OCI-LY3 (cell line): Measurements from ENCODE around the gene UMODL1.

Source experiments
- H2AFZ ChIP-seq: fragments of 200-600, 300-600 bp; shearing (Covaris generic); 2 replicates; pipeline ENCODE4 v1.6.0; 2014; ENCODE audit warnings: antibody characterized with exemption, low read depth, low read length
- H3K27ac ChIP-seq: fragments of 200-600, 300-600 bp; sonication (generic); 2 replicates; pipeline ENCODE4 v1.5.1; 2014; ENCODE audit warnings: mild to moderate bottlenecking, low read length, moderate library complexity, mixed read lengths
- H3K27me3 ChIP-seq: fragments of 200-600, 300-600 bp; sonication (generic); 2 replicates; pipeline ENCODE4 v1.6.1; 2014; ENCODE audit warnings: low read depth, low read length, mixed read lengths
- H3K36me3 ChIP-seq: fragments of 200-600, 300-600 bp; sonication (generic); replicated peaks from 2 replicates; pipeline ENCODE3; 2014; ENCODE audit warnings: low read depth, low read length, mixed read lengths
- H3K4me1 ChIP-seq: fragments of 300-600, 200-600 bp; sonication (generic); 2 replicates; pipeline ENCODE4 v1.6.1; 2014; ENCODE audit warnings: low read length, mixed read lengths
- H3K4me2 ChIP-seq: fragments of 200-600, 300-600 bp; sonication (generic); 2 replicates; pipeline ENCODE4 v1.6.1; 2014; ENCODE audit warnings: low read length, mixed read lengths
- H3K4me3 ChIP-seq: fragments of 300-600, 200-600 bp; sonication (generic); 2 replicates; pipeline ENCODE4 v1.5.1; 2014; ENCODE audit warnings: antibody characterized with exemption, mild to moderate bottlenecking, low read length, moderate library complexity
- H3K79me2 ChIP-seq: fragments of 300-600, 200-600 bp; shearing (Covaris generic); 2 replicates; pipeline ENCODE4 v1.6.1; 2014; ENCODE audit warnings: mild to moderate bottlenecking, low read length, mixed read lengths
- H3K9ac ChIP-seq: fragments of 300-600, 200-600 bp; shearing (Covaris generic); 2 replicates; pipeline ENCODE4 v1.6.0; 2014; ENCODE audit warnings: mild to moderate bottlenecking, low read length, moderate library complexity
- H3K9me3 ChIP-seq: fragments of 200-600, 300-600 bp; shearing (Covaris generic); 2 replicates; pipeline ENCODE4 v1.6.1; 2014; ENCODE audit warnings: low read length, mixed read lengths; ENCODE audit not compliant: insufficient read depth
- H4K20me1 ChIP-seq: fragments of 200-600, 300-600 bp; sonication (generic); 2 replicates; pipeline ENCODE4 v1.6.1; 2016; ENCODE audit warnings: low read length, mixed read lengths; ENCODE audit not compliant: insufficient read depth
- EZH2phosphoT487 ChIP-seq: fragments of 200-600 bp; shearing (Covaris generic); IDR thresholded peaks from 2 replicates; pipeline ENCODE4 v1.6.1; 2018; ENCODE audit warnings: antibody characterized with exemption, mixed run types, low read depth
- TF ChIP-seq, protein P1 (sequence below): fragments of 200-600, 300-600 bp; sonication (generic); IDR thresholded peaks from 2 replicates; pipeline ENCODE4 v1.5.1; 2014; ENCODE audit warnings: antibody characterized with exemption, low read length, low read depth

The UMODL1 gene

DNA sequence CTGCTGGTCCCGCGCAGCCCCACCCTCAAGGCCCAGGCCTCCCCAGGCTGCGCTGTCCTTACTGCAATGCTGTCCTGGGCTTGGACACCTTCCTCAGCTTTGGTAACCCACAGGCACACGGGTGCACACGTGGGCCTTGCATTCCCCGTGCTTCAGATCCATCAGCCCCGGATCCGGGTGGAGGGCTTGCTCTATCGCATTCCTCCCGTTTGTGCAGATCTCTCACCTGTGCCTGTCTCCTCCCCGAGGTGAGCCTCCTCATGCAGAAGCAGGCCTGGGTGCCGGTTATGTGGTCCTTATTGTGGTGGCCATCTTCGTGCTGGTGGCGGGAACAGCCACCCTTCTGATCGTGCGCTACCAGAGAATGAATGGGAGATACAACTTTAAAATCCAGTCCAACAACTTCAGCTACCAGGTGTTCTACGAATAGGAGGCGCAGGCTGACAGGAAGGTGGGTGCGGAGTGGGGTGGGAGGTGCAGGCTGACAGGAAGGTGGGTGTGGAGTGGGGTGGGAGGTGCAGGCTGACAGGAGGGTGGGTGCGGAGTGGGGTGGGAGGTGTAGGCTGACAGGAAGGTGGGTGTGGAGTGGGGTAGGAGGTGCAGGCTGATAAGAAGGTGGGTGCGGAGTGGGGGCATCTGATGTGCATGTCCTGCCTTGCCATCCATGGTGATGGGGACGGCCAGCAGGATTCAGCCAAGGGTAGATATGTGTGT lies 66.2 kb downstream of the UMODL1 start:
- no peak overlapping the region for H3K27ac ChIP-seq
- TF ChIP-seq, protein P1, sequence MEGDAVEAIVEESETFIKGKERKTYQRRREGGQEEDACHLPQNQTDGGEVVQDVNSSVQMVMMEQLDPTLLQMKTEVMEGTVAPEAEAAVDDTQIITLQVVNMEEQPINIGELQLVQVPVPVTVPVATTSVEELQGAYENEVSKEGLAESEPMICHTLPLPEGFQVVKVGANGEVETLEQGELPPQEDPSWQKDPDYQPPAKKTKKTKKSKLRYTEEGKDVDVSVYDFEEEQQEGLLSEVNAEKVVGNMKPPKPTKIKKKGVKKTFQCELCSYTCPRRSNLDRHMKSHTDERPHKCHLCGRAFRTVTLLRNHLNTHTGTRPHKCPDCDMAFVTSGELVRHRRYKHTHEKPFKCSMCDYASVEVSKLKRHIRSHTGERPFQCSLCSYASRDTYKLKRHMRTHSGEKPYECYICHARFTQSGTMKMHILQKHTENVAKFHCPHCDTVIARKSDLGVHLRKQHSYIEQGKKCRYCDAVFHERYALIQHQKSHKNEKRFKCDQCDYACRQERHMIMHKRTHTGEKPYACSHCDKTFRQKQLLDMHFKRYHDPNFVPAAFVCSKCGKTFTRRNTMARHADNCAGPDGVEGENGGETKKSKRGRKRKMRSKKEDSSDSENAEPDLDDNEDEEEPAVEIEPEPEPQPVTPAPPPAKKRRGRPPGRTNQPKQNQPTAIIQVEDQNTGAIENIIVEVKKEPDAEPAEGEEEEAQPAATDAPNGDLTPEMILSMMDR: no peak
- no peak for TF ChIP-seq EZH2phosphoT487
- H3K27me3 ChIP-seq: no peaks in the 10 kb centered on the region
- no peak overlapping the region for H3K4me2 ChIP-seq
- no peak overlapping the region for H3K9ac ChIP-seq
- no peaks in the 10 kb centered on the region for H3K9me3 ChIP-seq
- H3K79me2 ChIP-seq: no peaks in the 10 kb centered on the region
- H2AFZ ChIP-seq: no peak overlapping the region
- no peaks in the 10 kb centered on the region for H3K36me3 ChIP-seq
- H4K20me1 ChIP-seq: no peaks in the 10 kb centered on the region
- peaks cover 11% of the 10 kb centered on the region for H3K4me1 ChIP-seq
- H3K4me3 ChIP-seq: no peak overlapping the region

DNA sequence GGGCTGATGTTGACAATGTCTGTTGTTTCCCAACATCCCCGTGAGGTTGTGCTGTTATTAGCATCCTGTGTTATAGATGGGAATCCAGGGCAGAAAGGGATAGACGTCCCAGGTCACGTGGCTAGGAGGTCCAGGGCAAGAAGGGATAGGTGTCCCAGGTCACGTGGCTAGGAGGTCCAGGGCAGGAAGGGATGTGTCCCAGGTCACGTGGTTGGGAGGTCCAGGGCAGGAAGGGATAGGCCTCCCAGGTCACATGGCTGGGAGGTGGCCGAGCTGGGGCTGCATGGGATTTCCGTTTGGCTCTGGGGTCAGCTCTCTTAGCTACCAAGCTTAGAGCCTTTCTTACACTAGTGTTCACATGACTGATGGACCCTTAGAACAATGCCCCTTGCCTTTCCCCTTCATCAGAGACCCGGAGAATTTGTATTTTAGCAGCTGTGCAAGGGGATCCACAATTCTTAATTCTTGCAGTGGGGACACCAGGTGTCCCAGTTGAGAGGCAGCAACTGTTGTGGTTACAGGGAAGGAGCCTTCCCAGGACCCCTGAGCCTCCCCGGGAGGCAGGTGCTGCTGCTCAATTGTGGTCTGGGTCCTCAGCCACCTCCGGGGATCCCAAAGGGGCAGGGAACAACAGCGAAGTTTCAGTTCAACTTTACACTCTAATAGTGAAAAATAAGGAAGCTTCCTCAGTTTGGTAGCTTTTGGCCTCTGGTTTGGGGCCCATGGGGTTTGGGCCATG lies 69.2 kb downstream of the UMODL1 start:
- no peaks in the 10 kb centered on the region for H3K9me3 ChIP-seq
- no peak overlapping the region for H3K4me3 ChIP-seq
- H3K9ac ChIP-seq: no peak overlapping the region
- H3K36me3 ChIP-seq: no peaks in the 10 kb centered on the region
- H3K27ac ChIP-seq: no peak overlapping the region
- H2AFZ ChIP-seq: no peak overlapping the region
- peaks cover 15% of the 10 kb centered on the region for H3K4me1 ChIP-seq
- H3K79me2 ChIP-seq: no peaks in the 10 kb centered on the region
- no peaks in the 10 kb centered on the region for H4K20me1 ChIP-seq
- TF ChIP-seq EZH2phosphoT487: no peak
- TF ChIP-seq, protein P1: no peak
- H3K27me3 ChIP-seq: no peaks in the 10 kb centered on the region
- peak overlapping the region; percentile 23 for H3K4me2 ChIP-seq

DNA sequence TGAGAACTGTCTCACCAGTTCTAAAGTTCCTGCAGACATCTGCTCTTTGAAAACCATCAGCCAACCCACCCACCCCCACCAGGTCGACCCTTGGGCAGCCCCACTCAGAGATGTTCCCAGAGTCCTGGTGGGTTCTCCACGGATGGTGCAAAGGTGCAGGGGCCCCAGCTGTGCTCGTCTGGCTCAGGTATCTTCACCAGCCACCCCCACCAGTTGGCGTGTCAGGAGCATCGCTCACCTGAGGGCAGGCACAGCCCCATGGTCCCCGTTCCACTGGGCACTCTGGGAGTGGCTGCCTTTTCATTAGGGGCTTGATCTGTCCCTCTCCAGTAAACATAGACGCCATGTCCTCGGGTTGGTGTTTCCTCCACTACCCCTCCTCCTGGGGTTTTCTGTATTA lies 70.5 kb downstream of the UMODL1 start:
- Histone ChIP-seq H3K79me2 (no peaks in the 10 kb centered on the region), H3K4me2 (no peak overlapping the region), H2AFZ (no peak overlapping the region), H3K36me3 (no peaks in the 10 kb centered on the region), H3K9ac (no peak overlapping the region), H3K4me1 (peaks cover 16% of the 10 kb centered on the region), H3K27me3 (no peaks in the 10 kb centered on the region), H4K20me1 (no peaks in the 10 kb centered on the region), H3K27ac (no peak overlapping the region), H3K9me3 (no peaks in the 10 kb centered on the region), H3K4me3 (no peak overlapping the region)
- TF ChIP-seq, protein P1: no peak
- TF ChIP-seq EZH2phosphoT487: no peak

DNA sequence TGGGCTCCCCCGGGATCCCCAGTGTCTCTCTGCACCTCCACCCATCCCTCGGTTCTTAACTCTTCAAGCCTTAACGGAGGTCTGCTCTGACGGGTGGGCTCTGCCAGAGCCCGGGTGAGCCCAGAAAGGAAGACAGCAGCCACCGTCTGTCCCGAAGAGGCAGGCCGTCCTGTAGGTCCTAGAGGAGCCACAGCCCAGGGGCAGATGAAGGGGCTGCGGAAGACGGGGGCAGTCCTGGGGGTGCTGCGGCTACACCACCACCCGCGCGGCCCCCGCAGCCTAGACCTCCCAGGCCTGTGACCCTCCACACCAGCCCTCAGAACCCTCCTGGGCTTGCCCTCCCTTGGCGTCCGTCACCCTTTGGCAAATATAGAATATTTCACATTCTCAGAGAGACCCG lies 71.0 kb downstream of the UMODL1 start:
- H3K27ac ChIP-seq: no peak overlapping the region
- no peaks in the 10 kb centered on the region for H3K79me2 ChIP-seq
- H3K9me3 ChIP-seq: no peaks in the 10 kb centered on the region
- H3K36me3 ChIP-seq: no peaks in the 10 kb centered on the region
- H3K4me1 ChIP-seq: peaks cover 16% of the 10 kb centered on the region
- H2AFZ ChIP-seq: no peak overlapping the region
- no peak overlapping the region for H3K4me3 ChIP-seq
- TF ChIP-seq, protein P1: no peak
- TF ChIP-seq EZH2phosphoT487: no peak
- no peak overlapping the region for H3K9ac ChIP-seq
- no peaks in the 10 kb centered on the region for H3K27me3 ChIP-seq
- no peak overlapping the region for H3K4me2 ChIP-seq
- H4K20me1 ChIP-seq: no peaks in the 10 kb centered on the region
